HG03159 (cell line): ENCODE data around the gene HS3ST3A1.

ENCODE experiments used
- ATAC-seq: cut with Tn5 transposase; IDR thresholded peaks from one replicate; pipeline ENCODE4 v1.9.1; 2021; ENCODE audit warnings: mild to moderate bottlenecking, moderate library complexity; ENCODE audit not compliant: unreplicated experiment

Gene HS3ST3A1

DNA sequence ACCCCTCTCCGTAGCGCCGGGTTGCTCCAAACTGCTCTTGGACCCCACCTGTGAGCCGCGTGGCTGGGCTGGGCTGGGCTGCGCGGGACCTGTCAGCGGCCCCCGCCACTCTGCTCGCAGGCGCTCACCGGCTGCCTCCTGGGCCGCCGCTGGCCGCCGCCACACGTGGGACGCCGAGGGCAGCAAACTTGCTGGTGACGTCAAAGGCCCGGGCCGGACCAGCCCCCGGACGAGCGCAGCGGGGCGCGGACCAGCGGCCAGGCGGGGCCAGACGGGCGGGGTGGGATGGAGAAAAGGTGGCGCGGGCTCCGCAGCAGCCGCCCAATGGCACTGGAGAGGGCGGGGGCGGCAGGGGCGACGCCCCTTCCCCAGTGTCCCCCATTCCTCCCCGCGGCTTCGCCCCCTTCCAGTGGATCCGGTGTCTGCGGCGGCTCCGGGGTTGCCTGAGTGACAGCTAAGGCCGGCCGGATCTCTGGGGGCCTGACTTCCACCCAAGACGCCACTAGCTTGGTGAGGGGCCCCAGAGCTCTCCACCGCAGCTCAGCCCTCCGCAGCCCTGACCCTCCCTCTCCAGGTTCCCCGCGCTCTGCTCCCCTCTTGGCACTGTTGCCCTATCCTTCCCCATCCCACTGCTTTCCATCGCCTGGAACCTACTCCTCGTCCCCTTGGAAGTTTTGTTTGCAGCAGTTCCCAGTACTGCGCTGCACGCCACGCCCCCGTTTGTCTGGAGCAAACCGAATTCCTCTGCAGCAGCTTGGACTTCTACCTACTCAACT is at the start of gene HS3ST3A1:
TSS of gene HS3ST3A1 (minus strand) at position 154 of the 776 bp plus-strand sequence. CDS start 800 bp downstream, outside the sequence.
- no peak for ATAC-seq

- no peak for ATAC-seq
Observed at GRCh38 chr17:13650096-13650675, 48.5 kb upstream of the HS3ST3A1 start.

GRCh38 chr17:13647543-13648021 is 45.9 kb upstream of the HS3ST3A1 start:
- no peak for ATAC-seq

GRCh38 chr17:13646969-13647542 is 45.3 kb upstream of the HS3ST3A1 start:
- ATAC-seq: no peak

DNA sequence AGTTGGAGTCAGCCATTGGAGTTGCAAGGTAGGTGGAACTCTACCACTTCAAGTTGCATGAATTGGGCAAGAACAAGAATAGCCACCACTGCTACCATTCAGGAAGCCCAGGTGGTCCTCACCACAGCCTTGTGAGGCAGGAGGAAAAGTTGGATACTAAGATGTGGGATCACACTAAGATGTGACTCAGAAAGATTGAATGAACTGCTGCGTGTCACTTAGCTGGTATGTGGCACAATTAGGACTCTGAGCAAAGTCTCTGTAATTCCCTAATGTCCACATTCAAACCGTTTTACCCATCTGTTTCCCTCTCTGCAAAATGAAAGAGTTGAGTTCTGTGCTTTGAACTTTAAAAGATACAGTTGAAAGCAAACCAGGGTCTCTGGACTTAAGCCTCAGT is 44.7 kb upstream of the HS3ST3A1 start:
- ATAC-seq: no peak

GRCh38 chr17:13643180-13643579 is 41.5 kb upstream of the HS3ST3A1 start:
- ATAC-seq: no peak

- no peak for ATAC-seq
Observed at GRCh38 chr17:13642188-13642587, 40.5 kb upstream of the HS3ST3A1 start.

DNA sequence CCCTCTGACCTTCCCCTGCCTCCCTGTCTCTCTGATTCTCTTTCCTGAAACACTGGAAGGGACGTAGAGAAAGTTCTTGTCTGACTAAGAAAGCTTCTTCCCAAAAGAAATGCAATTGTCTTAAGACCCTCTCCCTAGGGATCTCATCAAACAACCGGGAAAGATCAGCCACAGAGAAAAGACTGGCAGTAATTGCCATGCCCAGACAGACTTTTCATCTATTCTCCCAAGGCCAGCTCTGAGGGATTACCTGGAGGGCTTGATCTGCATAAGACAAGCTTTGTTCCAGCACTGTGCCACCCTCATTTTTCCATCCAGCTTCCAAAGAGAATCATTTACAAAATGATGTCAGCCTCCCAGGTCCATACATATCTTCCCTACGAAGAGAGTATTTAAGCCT is 38.8 kb upstream of the HS3ST3A1 start:
- no peak for ATAC-seq

- ATAC-seq: no peak
Observed at GRCh38 chr17:13638855-13639458, 37.2 kb upstream of the HS3ST3A1 start.

- no peak for ATAC-seq
Observed at GRCh38 chr17:13636951-13637350, 35.2 kb upstream of the HS3ST3A1 start.

- no peak for ATAC-seq
Observed at GRCh38 chr17:13635951-13636350, 34.2 kb upstream of the HS3ST3A1 start.

DNA sequence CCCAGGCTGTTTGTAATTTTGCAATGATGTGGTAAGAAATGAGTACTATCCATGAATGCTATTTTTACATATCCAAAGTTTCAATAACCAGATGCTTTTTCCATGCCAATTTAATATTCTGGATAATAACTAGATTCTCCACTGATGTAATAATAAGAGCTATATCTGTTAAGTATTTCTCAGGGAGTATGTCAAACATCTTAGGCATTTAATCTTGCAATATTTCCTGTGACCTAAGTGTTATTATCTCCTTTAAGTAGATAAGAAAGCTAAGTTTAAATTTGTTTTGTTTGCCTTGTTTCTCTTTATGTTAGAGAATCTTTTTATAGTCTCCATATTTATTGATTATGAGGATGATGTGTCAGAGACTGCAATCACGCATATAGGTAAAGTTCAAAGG is 32.3 kb upstream of the HS3ST3A1 start:
- ATAC-seq: no peak

DNA sequence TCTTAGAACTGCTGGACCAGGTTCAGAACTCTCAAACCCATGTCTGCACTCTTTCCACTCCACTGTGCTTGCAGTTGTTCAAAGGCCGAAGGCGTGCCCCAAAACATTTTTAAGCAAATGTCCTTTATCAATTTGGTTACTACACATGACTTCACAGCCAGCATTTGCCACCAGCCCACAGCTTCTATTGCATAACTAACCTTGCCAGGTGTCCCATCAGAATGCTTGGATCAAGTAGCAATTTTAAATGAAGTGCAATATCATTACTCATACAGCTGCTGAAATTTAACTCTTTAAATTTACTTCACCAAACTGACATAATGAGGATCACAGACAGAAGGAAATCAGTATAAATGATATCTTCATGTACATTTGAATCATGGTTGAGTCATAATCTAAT is 29.8 kb upstream of the HS3ST3A1 start:
- no peak for ATAC-seq

DNA sequence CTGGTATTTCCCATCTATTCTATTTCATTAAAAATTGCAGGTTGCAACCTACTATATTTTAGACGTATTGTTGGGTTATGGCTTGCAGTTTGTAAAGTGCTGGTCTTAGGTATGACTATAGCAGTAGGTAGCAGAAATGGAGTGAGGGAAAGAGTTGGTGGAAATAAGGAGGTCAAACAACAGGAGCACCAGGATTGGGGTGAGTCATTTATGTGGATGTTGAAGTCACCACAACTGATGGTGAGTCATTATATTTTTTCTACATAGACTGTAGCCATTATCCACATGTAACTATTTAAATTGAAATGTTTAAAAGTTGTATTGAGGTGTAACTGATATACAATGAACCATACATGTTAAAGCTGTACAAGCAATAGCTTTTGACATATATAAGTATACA is 25.0 kb upstream of the HS3ST3A1 start:
- no peak for ATAC-seq

GRCh38 chr17:13619462-13619861 is 17.7 kb upstream of the HS3ST3A1 start:
- ATAC-seq: no peak

DNA sequence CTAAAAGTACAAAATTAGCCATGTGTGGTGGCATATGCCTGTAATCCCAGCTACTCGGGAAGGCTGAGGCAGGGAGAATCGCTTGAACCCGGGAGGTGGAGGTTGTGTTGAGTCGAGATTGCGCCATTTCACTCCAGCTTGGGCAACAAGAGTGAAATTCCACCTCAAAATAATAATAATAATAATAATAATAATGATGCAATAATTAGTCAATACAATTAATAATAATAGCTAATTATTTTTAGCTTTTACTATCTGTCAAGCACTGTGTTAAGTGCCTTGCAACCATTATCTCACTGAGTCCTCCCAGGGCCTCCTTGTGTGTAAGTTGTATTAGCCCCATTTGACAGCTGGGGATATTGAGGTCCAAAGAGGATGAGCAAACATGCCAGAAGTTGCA is 14.3 kb upstream of the HS3ST3A1 start:
- ATAC-seq: no peak

DNA sequence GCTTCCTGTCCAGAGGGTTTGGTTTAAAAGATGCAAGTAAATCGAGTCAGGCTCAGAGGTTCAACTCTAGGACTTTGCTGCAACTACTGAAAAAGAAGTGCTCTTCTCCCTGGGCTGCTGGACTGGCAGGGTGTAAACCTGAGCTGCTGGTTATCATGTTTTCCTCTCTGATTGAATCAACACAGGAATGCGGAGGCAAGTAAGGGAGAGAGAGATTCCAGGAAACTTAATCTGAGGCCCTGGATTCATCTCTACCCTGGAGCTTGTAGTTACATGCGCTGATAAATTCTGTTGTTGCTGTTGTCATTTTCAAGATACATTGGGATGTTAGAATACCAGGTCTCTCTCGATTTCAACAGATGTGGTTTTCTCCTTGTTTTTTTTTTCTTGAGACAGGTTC is 8.2 kb upstream of the HS3ST3A1 start:
- ATAC-seq: no peak

DNA sequence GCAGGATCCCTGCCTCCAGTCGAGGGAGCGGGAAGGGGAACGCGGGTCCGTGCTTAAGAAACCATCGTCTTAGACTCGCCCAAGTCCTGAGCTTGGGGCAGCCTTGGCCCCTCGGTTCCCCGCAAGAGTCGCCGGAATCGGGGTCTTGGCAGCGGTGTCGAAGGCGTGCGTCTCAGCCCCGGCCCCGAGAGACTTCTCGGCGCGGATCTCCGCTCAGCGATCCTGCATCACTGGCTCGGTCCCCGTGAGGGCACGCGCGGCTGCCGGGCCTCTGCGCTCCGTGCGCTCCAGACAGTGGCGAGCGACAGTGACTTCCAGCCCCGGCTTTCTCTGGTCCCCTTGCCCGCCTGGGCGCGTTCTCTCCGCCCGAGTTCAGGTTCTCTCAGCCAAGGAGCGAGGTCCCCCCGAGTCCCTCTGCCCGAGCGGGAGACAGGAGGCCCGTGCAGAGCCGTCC is 380 bp downstream of the HS3ST3A1 start:
- ATAC-seq: no peak

- no peak for ATAC-seq
Observed at GRCh38 chr17:13600475-13601321, 1.0 kb downstream of the HS3ST3A1 start.

DNA sequence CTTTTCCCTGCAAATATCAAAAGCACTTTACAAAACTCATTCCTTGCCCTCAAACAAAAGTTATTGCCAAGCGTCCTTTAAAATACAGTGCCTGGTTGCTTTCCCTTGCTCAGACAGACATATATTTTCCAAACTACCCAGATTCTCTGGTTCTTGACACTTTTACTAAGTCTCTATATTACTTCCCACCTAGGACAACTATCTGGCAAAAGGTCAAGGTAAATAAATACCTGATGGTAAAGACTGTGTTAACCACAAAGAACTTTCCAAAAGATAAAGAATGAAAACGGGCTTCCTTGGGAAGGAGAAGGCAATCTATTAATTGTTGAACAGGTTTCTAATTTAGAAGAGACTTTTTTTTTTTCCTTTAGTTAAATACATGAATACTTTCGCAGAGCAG is 1.9 kb downstream of the HS3ST3A1 start:
- ATAC-seq: no peak

DNA sequence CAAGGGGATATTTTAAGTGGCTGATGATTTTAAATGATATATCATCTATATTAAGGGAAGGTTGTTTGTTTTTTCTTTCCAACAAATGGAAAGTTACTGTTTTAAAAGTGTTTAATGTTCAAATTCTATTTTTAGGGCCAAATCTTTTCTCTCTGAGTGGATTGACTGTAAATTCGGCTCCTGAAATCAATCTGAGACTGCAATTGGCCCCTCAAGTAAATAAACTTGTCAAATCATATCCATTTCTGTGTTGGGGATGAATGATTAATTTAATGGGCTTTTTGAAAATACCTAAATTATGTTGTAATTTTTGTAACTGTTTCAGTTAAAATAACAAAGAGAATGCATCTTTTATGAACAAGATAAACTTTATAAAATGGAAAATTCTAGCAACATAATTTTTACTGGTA is 2.6 kb downstream of the HS3ST3A1 start:
- no peak for ATAC-seq
